Measurements from ENCODE around the gene ARHGAP21.

GRCh38 chr10:24713086-24713485 is 10.6 kb downstream of the ARHGAP21 start:
- TF ChIP-seq POLR2A (IDR thresholded peaks at IDR 0.05) = no peak
- TF ChIP-seq CTCF (IDR thresholded peaks at IDR 0.05) = no peak
